ENCODE results near the gene TRIM2.

TRIM2 gene

DNA sequence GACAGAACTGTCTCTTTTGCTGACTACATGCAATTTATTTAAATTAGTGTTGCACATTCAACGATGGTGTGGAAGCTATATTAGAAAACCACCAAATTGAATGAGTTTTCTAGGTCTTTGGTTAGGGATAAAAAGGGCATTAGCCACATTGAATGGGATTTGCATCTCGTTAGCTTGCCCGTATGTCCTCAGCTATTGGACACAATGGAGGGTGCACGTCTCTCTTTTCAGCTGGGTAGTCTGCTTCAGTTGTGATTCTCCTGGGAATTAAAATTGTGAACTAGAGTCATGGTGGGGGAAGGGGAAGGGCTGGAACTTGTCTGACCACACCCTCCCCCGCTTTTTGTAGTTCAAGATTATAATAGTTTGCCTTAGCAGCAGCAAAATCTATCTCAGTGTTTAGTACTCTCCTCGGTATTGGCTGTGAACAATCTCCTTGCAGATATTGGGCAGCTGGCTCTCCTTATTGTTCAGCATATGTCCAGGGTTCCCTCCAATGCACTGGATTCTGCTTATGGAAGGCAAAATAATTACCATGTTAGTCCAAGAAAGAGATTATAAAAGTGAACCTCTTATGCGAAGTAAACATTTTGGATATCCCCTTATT, 23.3 kb downstream of the TRIM2 start:
- DNase-seq (ENCODE audit: low read depth), result no peak
- TF ChIP-seq CTCF (IDR thresholded peaks at IDR 0.05; ENCODE audit: low read depth, low read length, missing control alignments), result no peak
- no peak overlapping the region for H3K4me3 ChIP-seq (ENCODE audit: low read depth, low read length)

- DNase-seq (ENCODE audit: low read depth), result no peak
- no peak for TF ChIP-seq CTCF (IDR thresholded peaks at IDR 0.05; ENCODE audit: low read depth, low read length, missing control alignments)
- H3K4me3 ChIP-seq (ENCODE audit: low read depth, low read length), result no peak overlapping the region
These were observed 24.4 kb downstream of the TRIM2 start for GRCh38 chr4:153228512-153229140.

GRCh38 chr4:153229545-153229944, 25.3 kb downstream of the TRIM2 start:
- no peak for TF ChIP-seq CTCF (IDR thresholded peaks at IDR 0.05; ENCODE audit: low read depth, low read length, missing control alignments)
- no peak overlapping the region for H3K4me3 ChIP-seq (ENCODE audit: low read depth, low read length)
- DNase-seq (ENCODE audit: low read depth), result no peak

- no peak for DNase-seq (ENCODE audit: low read depth)
- TF ChIP-seq CTCF (IDR thresholded peaks at IDR 0.05; ENCODE audit: low read depth, low read length, missing control alignments), result peak; percentile 38
- H3K4me3 ChIP-seq (ENCODE audit: low read depth, low read length), result no peak overlapping the region
These were observed 28.5 kb downstream of the TRIM2 start for GRCh38 chr4:153232768-153233167.

GRCh38 chr4:153233761-153234371, 29.6 kb downstream of the TRIM2 start:
- no peak for DNase-seq (ENCODE audit: low read depth)
- no peak overlapping the region for H3K4me3 ChIP-seq (ENCODE audit: low read depth, low read length)
- TF ChIP-seq CTCF (IDR thresholded peaks at IDR 0.05; ENCODE audit: low read depth, low read length, missing control alignments), result no peak

GRCh38 chr4:153234885-153235284, 30.6 kb downstream of the TRIM2 start:
- H3K4me3 ChIP-seq (ENCODE audit: low read depth, low read length), result no peak overlapping the region
- no peak for TF ChIP-seq CTCF (IDR thresholded peaks at IDR 0.05; ENCODE audit: low read depth, low read length, missing control alignments)
- no peak for DNase-seq (ENCODE audit: low read depth)

Data from GM12864 (cell line).